ENCODE results near the gene MTHFR.

MTHFR gene

GRCh38 chr1:11838349-11839272, 32.8 kb upstream of the MTHFR start:
- Histone ChIP-seq H2AFZ (ENCODE audit: insufficient read depth, low read length, poor library complexity) (no peak overlapping the region), H3K9ac (ENCODE audit: low read length) (no peak overlapping the region)
- WGBS (ENCODE audit: extremely low coverage, insufficient coverage, insufficient read length), result no CpG with 5 or more reads among the region's 40 CpGs

GRCh38 chr1:11837767-11838348, 32.1 kb upstream of the MTHFR start:
- Histone ChIP-seq H3K4ac (ENCODE audit: low read depth, low read length) (no peak overlapping the region), H3K27me3 (ENCODE audit: insufficient read depth, low read length) (no peaks in the 10 kb centered on the region), H3K23ac (ENCODE audit: low read length) (no peak overlapping the region), H2BK12ac (ENCODE audit: low read length) (no peak overlapping the region), H3K4me1 (ENCODE audit: control insufficient read depth in 1 of 2, insufficient read depth in 2 of 2, low read length in 2 of 2) (no peaks in the 10 kb centered on the region), H3K9ac (ENCODE audit: low read length) (no peak overlapping the region), H2AK5ac (ENCODE audit: low read length) (no peak overlapping the region), H3K9me3 (ENCODE audit: insufficient read depth, low read depth, low read length) (peaks cover 4% of the 10 kb centered on the region), H3K4me2 (ENCODE audit: low read length) (no peak overlapping the region), H2BK120ac (ENCODE audit: insufficient read depth, low read length, poor library complexity) (no peak overlapping the region), H3K36me3 (ENCODE audit: control insufficient read depth in 1 of 2, insufficient read depth in 2 of 2, low read length in 2 of 2) (peaks cover 89 to 96% of the 10 kb centered on the region in 2 experiments), H3K18ac (ENCODE audit: low read length) (no peak overlapping the region), H2AFZ (ENCODE audit: insufficient read depth, low read length, poor library complexity) (no peak overlapping the region), H4K91ac (ENCODE audit: low read depth, low read length) (no peak overlapping the region), H3K4me3 (ENCODE audit: low read depth, low read length) (no peak overlapping the region), H4K12ac (ENCODE audit: low read depth, low read length) (no peak overlapping the region), H4K8ac (ENCODE audit: low read depth, low read length) (no peak overlapping the region), H3K14ac (ENCODE audit: low read length) (no peak overlapping the region), H3K79me1 (ENCODE audit: low read length) (no peaks in the 10 kb centered on the region), H2BK5ac (ENCODE audit: low read depth, low read length, poor library complexity) (no peak overlapping the region), H3K79me2 (ENCODE audit: control insufficient read depth, insufficient read depth, low read length, poor library complexity) (no peaks in the 10 kb centered on the region), H3K27ac (ENCODE audit: low read depth, low read length) (no peak overlapping the region)
- no CpG with 5 or more reads among the region's 11 CpGs for WGBS (ENCODE audit: extremely low coverage, insufficient coverage, insufficient read length)
- no peak for DNase-seq

More at GRCh38 chr1:11838349-11839272, 32.8 kb upstream of the MTHFR start:
- H2BK5ac ChIP-seq (ENCODE audit: low read depth, low read length, poor library complexity), result no peak overlapping the region
- H3K4me1 ChIP-seq (ENCODE audit: control insufficient read depth in 1 of 2, insufficient read depth in 2 of 2, low read length in 2 of 2), result no peaks in the 10 kb centered on the region
- H3K36me3 ChIP-seq (ENCODE audit: control insufficient read depth in 1 of 2, insufficient read depth in 2 of 2, low read length in 2 of 2), result peaks cover 83 to 90% of the 10 kb centered on the region in 2 experiments
- no peaks in the 10 kb centered on the region for H3K27me3 ChIP-seq (ENCODE audit: insufficient read depth, low read length)
- no peaks in the 10 kb centered on the region for H3K79me1 ChIP-seq (ENCODE audit: low read length)
- no peaks in the 10 kb centered on the region for H3K79me2 ChIP-seq (ENCODE audit: control insufficient read depth, insufficient read depth, low read length, poor library complexity)
- no peak overlapping the region for H4K8ac ChIP-seq (ENCODE audit: low read depth, low read length)
- no peak overlapping the region for H4K91ac ChIP-seq (ENCODE audit: low read depth, low read length)
- no peak overlapping the region for H3K14ac ChIP-seq (ENCODE audit: low read length)
- H4K12ac ChIP-seq (ENCODE audit: low read depth, low read length), result no peak overlapping the region
- H3K4me2 ChIP-seq (ENCODE audit: low read length), result no peak overlapping the region
- H3K27ac ChIP-seq (ENCODE audit: low read depth, low read length), result no peak overlapping the region
- H3K4ac ChIP-seq (ENCODE audit: low read depth, low read length), result no peak overlapping the region
- H2BK120ac ChIP-seq (ENCODE audit: insufficient read depth, low read length, poor library complexity), result no peak overlapping the region
- peaks cover 4% of the 10 kb centered on the region for H3K9me3 ChIP-seq (ENCODE audit: insufficient read depth, low read depth, low read length)
- H3K18ac ChIP-seq (ENCODE audit: low read length), result no peak overlapping the region
- no peak overlapping the region for H3K4me3 ChIP-seq (ENCODE audit: low read depth, low read length)
- H2BK12ac ChIP-seq (ENCODE audit: low read length), result no peak overlapping the region
- peak; percentile 35 to 78 for DNase-seq
- H2AK5ac ChIP-seq (ENCODE audit: low read length), result no peak overlapping the region
- H3K23ac ChIP-seq (ENCODE audit: low read length), result no peak overlapping the region

GRCh38 chr1:11836955-11837766, 31.4 kb upstream of the MTHFR start:
- Histone ChIP-seq H3K36me3 (ENCODE audit: control insufficient read depth in 1 of 2, insufficient read depth in 2 of 2, low read length in 2 of 2) (peaks cover 86 to 96% of the 10 kb centered on the region in 2 experiments), H3K79me1 (ENCODE audit: low read length) (no peaks in the 10 kb centered on the region), H3K4me3 (ENCODE audit: low read depth, low read length) (no peak overlapping the region), H4K12ac (ENCODE audit: low read depth, low read length) (no peak overlapping the region), H3K18ac (ENCODE audit: low read length) (no peak overlapping the region), H3K4ac (ENCODE audit: low read depth, low read length) (no peak overlapping the region), H2BK5ac (ENCODE audit: low read depth, low read length, poor library complexity) (no peak overlapping the region), H4K91ac (ENCODE audit: low read depth, low read length) (no peak overlapping the region), H3K9me3 (ENCODE audit: insufficient read depth, low read depth, low read length) (peaks cover 4% of the 10 kb centered on the region), H2AFZ (ENCODE audit: insufficient read depth, low read length, poor library complexity) (no peak overlapping the region), H3K9ac (ENCODE audit: low read length) (no peak overlapping the region), H2AK5ac (ENCODE audit: low read length) (no peak overlapping the region), H3K14ac (ENCODE audit: low read length) (no peak overlapping the region), H3K4me2 (ENCODE audit: low read length) (no peak overlapping the region), H3K27me3 (ENCODE audit: insufficient read depth, low read length) (no peaks in the 10 kb centered on the region), H4K8ac (ENCODE audit: low read depth, low read length) (no peak overlapping the region), H3K23ac (ENCODE audit: low read length) (no peak overlapping the region), H3K79me2 (ENCODE audit: control insufficient read depth, insufficient read depth, low read length, poor library complexity) (no peaks in the 10 kb centered on the region), H2BK120ac (ENCODE audit: insufficient read depth, low read length, poor library complexity) (no peak overlapping the region), H2BK12ac (ENCODE audit: low read length) (no peak overlapping the region), H3K27ac (ENCODE audit: low read depth, low read length) (no peak overlapping the region), H3K4me1 (ENCODE audit: control insufficient read depth in 1 of 2, insufficient read depth in 2 of 2, low read length in 2 of 2) (no peaks in the 10 kb centered on the region)
- WGBS (ENCODE audit: extremely low coverage, insufficient coverage, insufficient read length), result no CpG with 5 or more reads among the region's 36 CpGs
- no peak for DNase-seq

- H3K27me3 ChIP-seq (ENCODE audit: insufficient read depth, low read length), result no peaks in the 10 kb centered on the region
- no peak for DNase-seq
- H3K36me3 ChIP-seq (ENCODE audit: control insufficient read depth in 1 of 2, insufficient read depth in 2 of 2, low read length in 2 of 2), result peaks cover 79 to 89% of the 10 kb centered on the region in 2 experiments
- no peak overlapping the region for H2BK120ac ChIP-seq (ENCODE audit: insufficient read depth, low read length, poor library complexity)
- no peak overlapping the region for H2BK5ac ChIP-seq (ENCODE audit: low read depth, low read length, poor library complexity)
- H4K12ac ChIP-seq (ENCODE audit: low read depth, low read length), result no peak overlapping the region
- WGBS (ENCODE audit: extremely low coverage, insufficient coverage, insufficient read length), result no CpG with 5 or more reads among the region's 28 CpGs
- H2BK12ac ChIP-seq (ENCODE audit: low read length), result no peak overlapping the region
- H4K8ac ChIP-seq (ENCODE audit: low read depth, low read length), result no peak overlapping the region
- H3K4me1 ChIP-seq (ENCODE audit: control insufficient read depth in 1 of 2, insufficient read depth in 2 of 2, low read length in 2 of 2), result no peaks in the 10 kb centered on the region
- no peaks in the 10 kb centered on the region for H3K79me2 ChIP-seq (ENCODE audit: control insufficient read depth, insufficient read depth, low read length, poor library complexity)
- no peak overlapping the region for H2AK5ac ChIP-seq (ENCODE audit: low read length)
- H3K4ac ChIP-seq (ENCODE audit: low read depth, low read length), result no peak overlapping the region
- no peak overlapping the region for H3K23ac ChIP-seq (ENCODE audit: low read length)
- no peak overlapping the region for H3K14ac ChIP-seq (ENCODE audit: low read length)
- no peak overlapping the region for H3K9ac ChIP-seq (ENCODE audit: low read length)
- H2AFZ ChIP-seq (ENCODE audit: insufficient read depth, low read length, poor library complexity), result no peak overlapping the region
- no peak overlapping the region for H3K4me2 ChIP-seq (ENCODE audit: low read length)
- no peaks in the 10 kb centered on the region for H3K79me1 ChIP-seq (ENCODE audit: low read length)
- H4K91ac ChIP-seq (ENCODE audit: low read depth, low read length), result no peak overlapping the region
- H3K4me3 ChIP-seq (ENCODE audit: low read depth, low read length), result no peak overlapping the region
- H3K9me3 ChIP-seq (ENCODE audit: insufficient read depth, low read depth, low read length), result peaks cover 4% of the 10 kb centered on the region
- H3K27ac ChIP-seq (ENCODE audit: low read depth, low read length), result no peak overlapping the region
- H3K18ac ChIP-seq (ENCODE audit: low read length), result no peak overlapping the region
These were observed 29.9 kb upstream of the MTHFR start for GRCh38 chr1:11835441-11836225.

All from trophoblast cell (in vitro differentiated cells and primary cell).